Measurements from ENCODE around the gene RPA3. TPM values are rescaled to one million over a fixed set of nuclear protein-coding genes. Genes with fewer than 3 reads are reported as not detected.

The RPA3 gene
- total RNA-seq, 1 experiment from 2014 or later = 38.9 TPM

DNA sequence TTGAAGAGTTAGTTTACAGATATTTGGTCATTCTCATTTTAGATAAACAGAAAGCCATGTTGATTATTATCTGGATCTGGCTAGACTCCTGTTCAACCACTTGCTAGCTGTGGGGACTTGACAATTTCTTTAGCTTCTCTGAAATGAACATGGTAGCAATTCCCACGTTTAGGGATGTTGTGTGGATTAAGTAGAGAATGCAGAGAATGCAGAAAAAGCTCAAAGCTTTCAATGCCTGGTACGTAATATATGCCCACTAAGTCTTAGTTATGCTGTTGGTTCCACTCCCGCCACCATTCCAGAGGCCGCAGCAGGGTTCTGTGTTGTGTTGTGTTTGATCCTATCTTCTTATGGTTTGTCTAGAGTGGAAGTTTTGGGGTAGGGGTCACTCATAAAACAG lies 39.2 kb upstream of the RPA3 start:
- Histone ChIP-seq H3K27ac (ENCODE audit: low read length) (no peak overlapping the region), H3K9me3 (ENCODE audit: low read length) (no peaks in the 10 kb centered on the region), H2AFZ (ENCODE audit: low read length) (no peak overlapping the region), H4K20me1 (ENCODE audit: low read length) (no peaks in the 10 kb centered on the region), H3K27me3 (ENCODE audit: low read length) (no peaks in the 10 kb centered on the region), H3K79me2 (ENCODE audit: low read length) (no peaks in the 10 kb centered on the region), H3K4me3 (ENCODE audit: low read length) (no peak overlapping the region), H3F3A (ENCODE audit: low read length, unreplicated experiment) (no peaks in the 10 kb centered on the region), H3K9me2 (replicated peaks; ENCODE audit: low read length) (no peaks in the 10 kb centered on the region), H3K4me2 (ENCODE audit: low read length) (no peak overlapping the region), H3K36me3 (ENCODE audit: low read depth, low read length) (no peaks in the 10 kb centered on the region), H3K4me1 (ENCODE audit: insufficient read depth, low read length) (peaks cover 9% of the 10 kb centered on the region), H3K9ac (ENCODE audit: low read length) (no peak overlapping the region)
- ChIA-PET POLR2A (ENCODE audit: unreplicated experiment) (interaction anchor here (0.7 kb wide), 1 partner anchor 117 kb away, joined by 6 read pairs; the partner anchor contains the start of gene UMAD1), CTCF (interaction anchor here (1.6 kb wide), 1 partner anchor 76 kb away, joined by 8 read pairs; no protein-coding TSS in a partner anchor)
- no peak for ATAC-seq
- DNase-seq = no peak
- no TSS peak for BruUV-seq (replicated peaks)
- intact Hi-C loops (cut with micrococcal nuclease) = no loop called here
- TF ChIP-seq EZH2phosphoT487 (IDR thresholded peaks at IDR 0.05; ENCODE audit: borderline replicate concordance, low read length) (no peak), EZH2 (IDR thresholded peaks at IDR 0.05; ENCODE audit: low read length, unreplicated experiment) (no peak)
- TF ChIP-seq, protein P1, sequence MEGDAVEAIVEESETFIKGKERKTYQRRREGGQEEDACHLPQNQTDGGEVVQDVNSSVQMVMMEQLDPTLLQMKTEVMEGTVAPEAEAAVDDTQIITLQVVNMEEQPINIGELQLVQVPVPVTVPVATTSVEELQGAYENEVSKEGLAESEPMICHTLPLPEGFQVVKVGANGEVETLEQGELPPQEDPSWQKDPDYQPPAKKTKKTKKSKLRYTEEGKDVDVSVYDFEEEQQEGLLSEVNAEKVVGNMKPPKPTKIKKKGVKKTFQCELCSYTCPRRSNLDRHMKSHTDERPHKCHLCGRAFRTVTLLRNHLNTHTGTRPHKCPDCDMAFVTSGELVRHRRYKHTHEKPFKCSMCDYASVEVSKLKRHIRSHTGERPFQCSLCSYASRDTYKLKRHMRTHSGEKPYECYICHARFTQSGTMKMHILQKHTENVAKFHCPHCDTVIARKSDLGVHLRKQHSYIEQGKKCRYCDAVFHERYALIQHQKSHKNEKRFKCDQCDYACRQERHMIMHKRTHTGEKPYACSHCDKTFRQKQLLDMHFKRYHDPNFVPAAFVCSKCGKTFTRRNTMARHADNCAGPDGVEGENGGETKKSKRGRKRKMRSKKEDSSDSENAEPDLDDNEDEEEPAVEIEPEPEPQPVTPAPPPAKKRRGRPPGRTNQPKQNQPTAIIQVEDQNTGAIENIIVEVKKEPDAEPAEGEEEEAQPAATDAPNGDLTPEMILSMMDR (conservative IDR thresholded peaks at IDR 0.05; ENCODE audit: low read depth, low read length) = no peak

DNA sequence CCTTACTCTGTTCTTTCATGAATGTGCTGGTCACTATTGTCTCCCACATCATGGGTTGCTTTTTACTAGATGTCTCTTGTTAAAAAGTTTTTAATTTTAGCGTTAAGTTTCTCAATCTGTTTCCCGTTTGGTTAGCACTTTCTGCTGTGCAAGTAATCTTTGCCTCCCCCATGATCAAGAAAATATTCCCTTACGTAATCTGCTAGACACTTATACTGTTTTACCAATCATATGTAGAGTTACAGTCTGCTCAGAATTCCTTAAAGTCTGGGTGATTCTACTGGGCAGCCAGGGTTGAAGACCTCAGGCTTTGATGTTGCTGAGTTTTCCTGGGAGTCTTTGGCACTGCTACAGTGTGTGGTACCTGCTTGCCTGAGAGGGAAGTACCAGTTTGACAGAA lies 38.2 kb upstream of the RPA3 start:
- POLR2A ChIA-PET (ENCODE audit: unreplicated experiment) = no interaction called here

More for the DNA sequence above, 38.2 kb upstream of the RPA3 start:
- Histone ChIP-seq H3K9me2 (replicated peaks; ENCODE audit: low read length) (no peaks in the 10 kb centered on the region), H3K9me3 (ENCODE audit: low read length) (no peaks in the 10 kb centered on the region), H3F3A (ENCODE audit: low read length, unreplicated experiment) (no peaks in the 10 kb centered on the region), H3K4me1 (ENCODE audit: insufficient read depth, low read length) (peaks cover 3% of the 10 kb centered on the region), H3K36me3 (ENCODE audit: low read depth, low read length) (no peaks in the 10 kb centered on the region), H3K9ac (ENCODE audit: low read length) (no peak overlapping the region), H3K27ac (ENCODE audit: low read length) (no peak overlapping the region), H3K79me2 (ENCODE audit: low read length) (no peaks in the 10 kb centered on the region), H4K20me1 (ENCODE audit: low read length) (no peaks in the 10 kb centered on the region), H3K4me2 (ENCODE audit: low read length) (no peak overlapping the region), H2AFZ (ENCODE audit: low read length) (no peak overlapping the region), H3K27me3 (ENCODE audit: low read length) (no peaks in the 10 kb centered on the region), H3K4me3 (ENCODE audit: low read length) (no peak overlapping the region)
- DNase-seq (no peak), ATAC-seq (no peak)
- intact Hi-C loops (cut with micrococcal nuclease) = no loop called here
- no peak for TF ChIP-seq EZH2 (IDR thresholded peaks at IDR 0.05; ENCODE audit: low read length, unreplicated experiment)
- TF ChIP-seq, protein P1 (conservative IDR thresholded peaks at IDR 0.05; ENCODE audit: low read depth, low read length) = no peak
- TF ChIP-seq EZH2phosphoT487 (IDR thresholded peaks at IDR 0.05; ENCODE audit: borderline replicate concordance, low read length) = no peak
- no TSS peak for BruUV-seq (replicated peaks)
- CTCF ChIA-PET = interaction anchor here (1.3 kb wide), 1 partner anchor 75 kb away, joined by 4 read pairs; no protein-coding TSS in a partner anchor
